ENCODE results near the gene UBE2E2. TPM values are rescaled to one million over a fixed set of nuclear protein-coding genes. Genes with fewer than 3 reads are reported as not detected.

Gene UBE2E2
- total RNA-seq, 1 donor from 2014 or later, result 28.7 TPM

DNA sequence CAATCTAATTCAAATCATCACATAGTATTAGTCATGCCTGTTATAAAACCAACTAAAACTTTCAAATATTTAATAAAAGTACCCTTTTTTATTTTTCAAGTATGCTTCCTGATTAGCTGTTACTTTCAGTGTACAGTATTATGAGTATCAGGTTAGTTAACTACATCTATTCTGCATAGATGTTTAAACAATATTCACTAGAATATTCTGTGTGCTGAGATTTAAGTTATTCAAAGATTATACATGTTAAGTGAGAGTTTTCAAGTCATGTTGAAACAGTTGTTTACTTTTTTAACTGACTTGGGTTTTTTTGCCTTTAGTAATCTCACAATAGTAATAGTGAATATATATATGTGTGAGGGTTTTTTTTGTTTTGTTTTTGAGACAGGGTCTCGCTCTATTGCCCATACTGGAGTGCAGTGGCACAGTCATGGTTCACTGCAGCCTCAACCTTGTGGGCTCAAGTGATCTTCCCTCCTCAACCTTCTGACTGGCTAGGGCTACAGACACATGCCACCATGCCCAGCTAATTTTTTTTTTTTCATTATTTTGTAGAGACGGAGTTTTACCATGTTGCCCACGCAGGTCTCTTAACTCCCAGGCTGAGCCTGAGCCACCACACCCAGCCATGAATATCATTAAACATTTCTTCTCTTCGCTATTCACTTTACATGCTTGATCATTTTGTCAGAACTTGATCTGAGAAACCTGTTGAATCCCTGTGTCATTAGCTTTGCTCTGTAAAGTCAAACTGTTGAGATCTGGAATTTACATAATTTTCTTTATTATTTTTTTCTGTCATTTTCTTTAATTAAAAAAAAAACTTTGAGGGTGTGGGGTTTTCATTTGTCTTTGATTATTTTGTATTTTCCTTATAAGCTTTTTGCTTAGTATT lies 316.4 kb downstream of the UBE2E2 start:
- Histone ChIP-seq H3K4me3 (ENCODE audit: low read depth, low read length) (no peak overlapping the region), H3K27me3 (ENCODE audit: control insufficient read depth, insufficient read depth, low read length) (no peaks in the 10 kb centered on the region), H3K36me3 (ENCODE audit: control insufficient read depth, insufficient read depth, low read length) (no peaks in the 10 kb centered on the region)
- DNase-seq (ENCODE audit: low read depth), result no peak
- TF ChIP-seq, protein P1, sequence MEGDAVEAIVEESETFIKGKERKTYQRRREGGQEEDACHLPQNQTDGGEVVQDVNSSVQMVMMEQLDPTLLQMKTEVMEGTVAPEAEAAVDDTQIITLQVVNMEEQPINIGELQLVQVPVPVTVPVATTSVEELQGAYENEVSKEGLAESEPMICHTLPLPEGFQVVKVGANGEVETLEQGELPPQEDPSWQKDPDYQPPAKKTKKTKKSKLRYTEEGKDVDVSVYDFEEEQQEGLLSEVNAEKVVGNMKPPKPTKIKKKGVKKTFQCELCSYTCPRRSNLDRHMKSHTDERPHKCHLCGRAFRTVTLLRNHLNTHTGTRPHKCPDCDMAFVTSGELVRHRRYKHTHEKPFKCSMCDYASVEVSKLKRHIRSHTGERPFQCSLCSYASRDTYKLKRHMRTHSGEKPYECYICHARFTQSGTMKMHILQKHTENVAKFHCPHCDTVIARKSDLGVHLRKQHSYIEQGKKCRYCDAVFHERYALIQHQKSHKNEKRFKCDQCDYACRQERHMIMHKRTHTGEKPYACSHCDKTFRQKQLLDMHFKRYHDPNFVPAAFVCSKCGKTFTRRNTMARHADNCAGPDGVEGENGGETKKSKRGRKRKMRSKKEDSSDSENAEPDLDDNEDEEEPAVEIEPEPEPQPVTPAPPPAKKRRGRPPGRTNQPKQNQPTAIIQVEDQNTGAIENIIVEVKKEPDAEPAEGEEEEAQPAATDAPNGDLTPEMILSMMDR (IDR thresholded peaks at IDR 0.05; ENCODE audit: insufficient read depth, low read length, poor library complexity, severe bottlenecking), result no peak

DNA sequence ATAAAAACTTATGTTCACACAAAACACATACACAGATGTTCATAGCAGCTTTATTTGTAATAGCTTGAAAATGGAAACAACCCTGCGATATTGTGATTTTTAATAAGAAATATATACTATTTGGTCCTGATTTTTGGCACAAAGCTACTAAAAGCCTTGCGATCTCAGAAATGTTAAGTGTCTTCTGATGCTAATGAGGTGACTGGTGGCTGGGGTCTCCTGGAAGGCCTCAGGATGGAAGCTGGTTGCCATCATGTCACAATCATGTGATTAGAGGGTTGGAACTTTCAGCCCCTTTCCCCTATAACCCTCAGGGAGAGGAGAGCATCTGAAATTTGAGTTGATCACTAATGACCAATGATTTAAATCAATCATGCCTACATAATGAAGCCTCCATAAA lies 324.2 kb downstream of the UBE2E2 start:
- H3K4me3 ChIP-seq (ENCODE audit: low read depth, low read length), result no peak overlapping the region
- no peak for DNase-seq (ENCODE audit: low read depth)
- H3K36me3 ChIP-seq (ENCODE audit: control insufficient read depth, insufficient read depth, low read length), result no peaks in the 10 kb centered on the region
- TF ChIP-seq, protein P1 (IDR thresholded peaks at IDR 0.05; ENCODE audit: insufficient read depth, low read length, poor library complexity, severe bottlenecking), result no peak
- no peaks in the 10 kb centered on the region for H3K27me3 ChIP-seq (ENCODE audit: control insufficient read depth, insufficient read depth, low read length)

DNA sequence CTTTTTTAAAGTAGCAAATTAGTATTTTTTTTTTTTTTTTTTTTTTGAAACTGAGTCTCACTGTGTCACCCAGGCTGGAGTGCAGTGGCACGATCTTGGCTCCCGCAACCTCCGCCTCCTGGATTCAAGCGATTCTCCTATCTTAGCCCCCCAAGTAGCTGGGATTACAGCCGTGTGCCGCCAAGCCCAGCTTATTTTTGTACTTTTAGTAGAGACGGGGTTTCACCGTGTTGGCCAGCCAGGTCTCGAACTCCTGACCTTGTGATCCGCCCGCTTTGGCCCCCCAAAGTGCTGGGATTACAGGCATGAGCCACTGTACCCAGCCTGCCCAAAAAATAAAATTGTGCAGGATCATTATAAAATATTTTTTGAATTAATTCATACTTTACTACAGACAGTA lies 330.5 kb downstream of the UBE2E2 start:
- TF ChIP-seq, protein P1 (IDR thresholded peaks at IDR 0.05; ENCODE audit: insufficient read depth, low read length, poor library complexity, severe bottlenecking), result no peak
- no peaks in the 10 kb centered on the region for H3K36me3 ChIP-seq (ENCODE audit: control insufficient read depth, insufficient read depth, low read length)
- DNase-seq (ENCODE audit: low read depth), result no peak
- H3K4me3 ChIP-seq (ENCODE audit: low read depth, low read length), result no peak overlapping the region
- no peaks in the 10 kb centered on the region for H3K27me3 ChIP-seq (ENCODE audit: control insufficient read depth, insufficient read depth, low read length)

DNA sequence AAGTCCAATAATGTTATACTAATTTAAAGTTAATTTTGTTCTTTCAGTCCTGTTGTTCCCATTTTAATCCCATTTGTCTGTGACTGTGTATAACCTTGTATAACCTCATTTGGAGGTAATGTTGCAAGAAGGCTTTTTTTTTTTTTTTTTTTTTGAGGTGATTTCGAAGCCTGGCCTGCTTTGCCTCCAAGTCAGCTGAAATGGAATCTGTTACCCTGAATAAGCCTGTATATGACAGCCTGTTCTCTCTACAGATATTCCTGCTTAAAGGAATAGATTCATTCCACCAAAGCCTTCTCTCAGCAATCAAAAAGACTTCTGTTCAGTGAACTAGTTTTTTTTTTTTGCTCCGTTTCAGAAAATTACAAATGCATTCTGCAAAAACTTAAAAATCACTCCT lies 330.9 kb downstream of the UBE2E2 start:
- Histone ChIP-seq H3K27me3 (ENCODE audit: control insufficient read depth, insufficient read depth, low read length) (no peaks in the 10 kb centered on the region), H3K36me3 (ENCODE audit: control insufficient read depth, insufficient read depth, low read length) (no peaks in the 10 kb centered on the region), H3K4me3 (ENCODE audit: low read depth, low read length) (no peak overlapping the region)
- TF ChIP-seq, protein P1 (IDR thresholded peaks at IDR 0.05; ENCODE audit: insufficient read depth, low read length, poor library complexity, severe bottlenecking), result no peak
- DNase-seq (ENCODE audit: low read depth), result no peak

DNA sequence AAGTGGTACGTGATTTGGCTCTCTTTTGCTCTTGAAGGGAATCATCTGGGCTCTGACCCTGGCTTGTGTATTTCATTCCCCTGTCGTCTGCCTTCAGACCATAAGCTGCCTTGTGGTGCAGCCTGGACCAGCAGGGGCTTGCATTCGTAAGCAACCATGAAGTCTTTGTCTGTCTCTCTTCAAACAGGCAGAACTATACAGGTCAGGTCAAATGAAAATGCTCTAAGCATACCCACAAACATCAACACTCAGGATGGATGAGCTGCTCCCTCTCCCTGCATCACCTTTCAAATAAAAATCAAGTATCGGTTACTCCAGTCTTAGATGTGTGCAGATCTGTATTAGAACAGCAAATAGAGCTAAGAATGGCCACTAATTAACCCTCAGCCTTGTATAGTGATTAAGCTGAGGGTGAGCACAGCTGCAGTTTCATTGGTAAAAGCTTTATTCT lies 334.0 kb downstream of the UBE2E2 start:
- H3K4me3 ChIP-seq (ENCODE audit: low read depth, low read length), result no peak overlapping the region
- H3K27me3 ChIP-seq (ENCODE audit: control insufficient read depth, insufficient read depth, low read length), result no peaks in the 10 kb centered on the region
- DNase-seq (ENCODE audit: low read depth), result no peak
- TF ChIP-seq, protein P1 (IDR thresholded peaks at IDR 0.05; ENCODE audit: insufficient read depth, low read length, poor library complexity, severe bottlenecking), result no peak
- no peaks in the 10 kb centered on the region for H3K36me3 ChIP-seq (ENCODE audit: control insufficient read depth, insufficient read depth, low read length)

All from kidney epithelial cell (primary cell).